GM08714 (cell line): ENCODE measurements around the gene TRAK1.

Experiments used
- H3K4me3 ChIP-seq: fragments of 200-500 bp; sonication (Bioruptor generic); 2 replicates; pipeline ENCODE4 v1.5.1; 2014; ENCODE audit warnings: mild to moderate bottlenecking, low read length, inconsistent platforms
- ZNF274 ChIP-seq: IDR thresholded peaks from 2 replicates; pipeline ENCODE4 v1.6.1; 2012; ENCODE audit warnings: mild to moderate bottlenecking, low read depth, low read length

Gene TRAK1

DNA sequence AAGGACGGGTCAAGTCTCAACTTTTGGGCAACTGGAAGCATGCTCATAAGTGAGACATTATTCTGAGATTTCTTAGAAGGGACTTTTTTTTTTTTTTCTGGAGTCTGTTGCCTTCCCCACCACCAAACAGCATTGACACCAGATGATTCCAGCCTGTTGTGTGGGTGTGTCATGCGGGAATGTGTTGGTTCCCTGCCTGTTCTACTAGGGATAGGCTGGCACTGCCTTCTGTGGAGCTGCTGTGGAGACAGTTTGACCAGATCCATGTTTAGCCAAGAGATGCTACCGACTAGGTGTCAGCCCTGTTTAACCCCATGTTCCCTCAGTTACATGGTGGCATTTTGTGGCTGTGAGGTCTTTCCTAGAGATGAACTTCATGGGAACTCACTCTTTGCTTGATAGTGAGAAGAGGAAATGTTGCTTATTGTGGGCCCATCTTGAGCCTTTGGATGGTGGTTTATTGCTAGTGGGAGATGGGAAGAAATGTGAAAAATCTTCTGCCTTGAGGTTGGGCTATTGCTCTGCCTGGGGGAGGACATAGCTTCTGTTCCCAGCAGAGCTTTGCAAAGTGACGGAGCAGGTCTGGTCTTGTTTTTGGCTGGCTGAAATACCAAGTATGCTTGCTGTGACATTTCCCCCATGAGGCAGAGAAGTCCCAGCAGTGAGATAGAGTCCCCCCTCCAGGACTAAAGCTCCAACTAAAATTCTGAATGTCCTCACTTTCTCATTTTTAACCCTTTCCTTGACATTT, 31.3 kb downstream of the TRAK1 start:
- H3K4me3 ChIP-seq, result no peak overlapping the region
- TF ChIP-seq ZNF274, result no peak

GRCh38 chr3:42123012-42123581, 31.9 kb downstream of the TRAK1 start:
- H3K4me3 ChIP-seq, result no peak overlapping the region
- no peak for TF ChIP-seq ZNF274

GRCh38 chr3:42123824-42124658, 32.9 kb downstream of the TRAK1 start:
- H3K4me3 ChIP-seq, result no peak overlapping the region
- TF ChIP-seq ZNF274, result no peak

DNA sequence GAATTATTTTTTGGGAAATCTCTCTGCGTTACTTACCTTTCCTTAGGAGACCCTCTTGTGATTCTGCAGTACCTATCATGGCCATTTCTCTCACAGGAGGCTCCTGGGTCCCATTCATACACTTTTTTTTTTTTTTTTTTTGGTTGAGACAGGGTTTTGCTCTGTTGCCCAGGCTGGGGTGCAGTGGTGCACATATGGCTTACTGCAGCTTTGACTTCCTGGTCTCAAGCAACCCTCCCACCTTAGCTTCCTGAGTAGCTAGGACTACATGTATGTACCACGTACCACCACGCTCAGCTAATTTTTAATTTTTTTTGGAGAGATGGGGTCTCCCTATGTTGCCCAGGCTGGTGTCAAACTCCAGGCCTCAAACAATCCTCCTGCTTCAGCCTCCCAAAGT, 36.1 kb downstream of the TRAK1 start:
- no peak for TF ChIP-seq ZNF274
- no peak overlapping the region for H3K4me3 ChIP-seq

GRCh38 chr3:42128526-42128925, 37.4 kb downstream of the TRAK1 start:
- TF ChIP-seq ZNF274, result no peak
- no peak overlapping the region for H3K4me3 ChIP-seq

GRCh38 chr3:42129014-42129953, 38.1 kb downstream of the TRAK1 start:
- no peak for TF ChIP-seq ZNF274
- H3K4me3 ChIP-seq, result no peak overlapping the region

DNA sequence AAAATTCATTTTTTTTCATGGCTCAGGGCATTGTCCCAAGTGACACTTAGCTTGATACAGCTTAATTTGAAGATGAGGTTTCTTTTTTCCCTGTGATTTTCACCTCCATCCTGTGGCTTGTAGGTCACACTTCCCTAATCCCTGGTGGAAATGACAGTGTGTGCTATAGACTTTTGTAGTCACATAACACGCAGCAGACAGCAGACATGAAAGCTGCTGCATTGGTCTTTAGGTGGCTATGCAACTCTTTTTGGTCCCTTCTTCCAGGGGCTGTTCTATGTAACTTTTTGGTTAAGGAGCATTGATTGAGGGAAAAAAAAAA, 38.8 kb downstream of the TRAK1 start:
- TF ChIP-seq ZNF274, result no peak
- H3K4me3 ChIP-seq, result no peak overlapping the region

DNA sequence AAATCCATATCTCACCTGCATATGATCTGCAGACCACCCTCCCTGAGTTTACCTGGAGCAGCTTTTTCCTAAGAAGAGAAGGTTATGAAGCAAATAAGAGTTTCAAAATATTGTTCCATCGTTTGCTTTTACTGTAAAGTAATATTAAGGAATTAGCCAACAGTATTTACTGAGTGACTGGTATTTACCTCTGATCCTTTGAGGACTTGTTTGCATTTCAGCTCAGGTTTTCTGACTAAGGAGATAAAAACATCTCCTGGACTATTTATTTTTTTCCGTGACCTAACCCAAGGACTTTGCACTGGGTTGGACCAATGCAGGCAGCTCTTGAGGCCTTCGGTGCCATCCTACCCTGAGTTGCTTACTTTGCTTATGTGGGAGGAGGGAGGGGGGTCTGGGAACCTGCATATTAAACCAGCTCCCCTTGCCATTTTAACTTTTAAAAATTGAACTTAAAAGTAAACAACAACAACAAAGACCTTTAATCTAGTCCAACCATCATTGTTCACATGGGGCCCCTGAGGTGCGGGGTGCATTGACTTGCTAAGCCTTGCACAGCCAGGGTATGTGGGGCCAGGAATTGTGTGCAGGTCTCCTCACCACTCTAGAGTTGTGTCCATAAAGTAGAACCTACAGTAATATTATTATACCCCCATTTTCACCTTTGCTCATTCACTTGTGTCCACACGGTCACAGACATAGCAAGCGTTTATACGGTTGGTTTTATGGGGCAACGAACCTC, 39.3 kb downstream of the TRAK1 start:
- no peak overlapping the region for H3K4me3 ChIP-seq
- no peak for TF ChIP-seq ZNF274

DNA sequence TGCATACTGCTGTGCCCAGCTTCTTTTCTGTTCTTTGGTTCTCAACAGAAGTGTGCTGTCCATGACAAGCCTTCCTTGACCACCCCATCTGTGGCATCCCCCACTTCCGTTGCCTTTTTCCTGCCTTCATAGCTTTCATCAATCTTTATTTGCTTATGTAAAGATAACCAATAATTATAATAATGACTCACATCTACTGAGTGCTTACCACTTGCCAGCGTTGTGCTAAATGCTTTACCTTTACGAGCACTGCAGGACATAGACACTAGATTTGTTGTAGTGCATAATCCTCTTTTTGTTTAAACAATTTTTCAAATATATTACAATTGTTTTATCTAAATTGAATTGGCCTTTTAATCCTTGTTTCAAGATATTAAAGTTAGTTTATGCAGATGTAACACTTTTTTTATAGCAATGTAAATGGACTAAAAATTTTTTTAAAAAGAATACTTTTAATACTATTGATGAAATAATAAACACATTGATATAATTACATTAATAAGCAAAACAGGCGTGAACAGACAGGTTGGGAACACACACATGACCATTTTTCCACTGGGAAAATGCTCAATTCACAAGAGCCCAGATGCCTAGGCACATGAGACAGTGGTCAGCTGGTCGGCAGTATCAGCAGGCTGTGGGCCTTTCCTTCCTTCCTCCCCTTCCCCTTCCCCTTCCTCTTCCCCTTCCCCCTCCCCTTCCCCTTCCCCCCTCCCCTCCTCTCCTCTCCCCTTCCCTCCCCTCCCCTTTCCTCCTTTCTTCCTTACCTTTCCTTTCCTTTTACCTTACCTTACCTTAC, 42.5 kb downstream of the TRAK1 start:
- no peak overlapping the region for H3K4me3 ChIP-seq
- TF ChIP-seq ZNF274, result no peak

DNA sequence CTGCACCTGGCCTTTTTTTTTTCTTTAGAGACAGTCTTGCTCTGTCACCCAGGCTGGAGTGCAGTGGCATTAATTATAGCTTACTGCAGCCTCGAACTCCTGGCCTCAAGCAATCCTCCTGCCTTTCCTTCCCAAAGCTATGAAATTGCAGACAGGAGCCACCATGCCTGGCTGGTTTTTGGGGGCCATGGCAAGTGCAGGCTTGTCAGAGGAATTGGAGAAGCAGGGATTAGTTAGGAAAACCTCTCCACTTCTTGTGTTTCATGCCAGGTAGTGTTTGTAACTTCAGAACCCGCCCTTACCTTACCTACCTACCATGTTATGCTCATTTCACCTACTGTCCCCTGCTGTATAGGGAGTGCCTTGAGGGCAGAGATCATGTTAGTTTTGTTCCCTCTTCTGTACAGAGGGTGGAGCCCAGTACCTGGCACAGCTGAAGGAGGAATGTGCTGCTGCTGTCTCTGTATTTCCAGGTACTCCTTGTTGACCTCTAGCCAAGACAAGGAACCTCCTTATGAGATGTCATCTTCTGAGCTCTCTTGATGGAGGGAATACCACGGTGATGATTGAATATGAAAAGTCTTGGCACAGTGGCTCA, 43.8 kb downstream of the TRAK1 start:
- no peak overlapping the region for H3K4me3 ChIP-seq
- no peak for TF ChIP-seq ZNF274

- H3K4me3 ChIP-seq, result no peak overlapping the region
- no peak for TF ChIP-seq ZNF274
Observed at GRCh38 chr3:42139621-42140453, 48.7 kb downstream of the TRAK1 start.
